ENCODE data around the gene FGF14.

- TF ChIP-seq, protein P1, sequence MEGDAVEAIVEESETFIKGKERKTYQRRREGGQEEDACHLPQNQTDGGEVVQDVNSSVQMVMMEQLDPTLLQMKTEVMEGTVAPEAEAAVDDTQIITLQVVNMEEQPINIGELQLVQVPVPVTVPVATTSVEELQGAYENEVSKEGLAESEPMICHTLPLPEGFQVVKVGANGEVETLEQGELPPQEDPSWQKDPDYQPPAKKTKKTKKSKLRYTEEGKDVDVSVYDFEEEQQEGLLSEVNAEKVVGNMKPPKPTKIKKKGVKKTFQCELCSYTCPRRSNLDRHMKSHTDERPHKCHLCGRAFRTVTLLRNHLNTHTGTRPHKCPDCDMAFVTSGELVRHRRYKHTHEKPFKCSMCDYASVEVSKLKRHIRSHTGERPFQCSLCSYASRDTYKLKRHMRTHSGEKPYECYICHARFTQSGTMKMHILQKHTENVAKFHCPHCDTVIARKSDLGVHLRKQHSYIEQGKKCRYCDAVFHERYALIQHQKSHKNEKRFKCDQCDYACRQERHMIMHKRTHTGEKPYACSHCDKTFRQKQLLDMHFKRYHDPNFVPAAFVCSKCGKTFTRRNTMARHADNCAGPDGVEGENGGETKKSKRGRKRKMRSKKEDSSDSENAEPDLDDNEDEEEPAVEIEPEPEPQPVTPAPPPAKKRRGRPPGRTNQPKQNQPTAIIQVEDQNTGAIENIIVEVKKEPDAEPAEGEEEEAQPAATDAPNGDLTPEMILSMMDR (conservative IDR thresholded peaks at IDR 0.05): no peak
- TF ChIP-seq ZFX (IDR thresholded peaks at IDR 0.05): no peak
These were observed 1.8 kb downstream of the FGF14 start for GRCh38 chr13:102399791-102400674.

Data from C4-2B (cell line).